ENCODE results near the gene CUX1.
"Not testable (repeated sequence)": the region's sequence is repeated elsewhere in the genome, so short reads cannot be mapped to it uniquely, and the experiment has no call there.

CUX1 gene

DNA sequence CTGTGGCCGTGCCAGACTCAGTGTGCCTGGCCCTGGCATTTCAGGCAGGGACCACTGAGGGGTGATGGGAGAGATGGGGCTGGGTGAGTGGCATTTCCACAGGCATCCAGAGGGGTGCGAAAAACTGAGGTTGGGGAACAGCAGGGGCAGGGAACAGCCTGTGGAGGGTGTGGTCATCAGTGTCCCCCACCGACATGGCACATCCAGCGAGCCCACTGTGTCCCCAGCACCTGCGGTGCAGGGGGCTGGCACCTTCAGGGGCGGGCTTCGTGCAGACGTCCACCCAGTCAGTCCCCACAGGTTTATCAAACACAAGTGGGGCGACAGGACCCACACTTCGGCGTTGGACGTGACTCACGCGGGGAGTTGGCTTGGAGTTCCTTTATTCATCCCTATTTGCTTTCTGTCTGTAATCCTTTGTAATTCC, 14.8 kb downstream of the CUX1 start:
- no peaks in the 10 kb centered on the region for H3K9me3 ChIP-seq
- TF ChIP-seq, protein P1, sequence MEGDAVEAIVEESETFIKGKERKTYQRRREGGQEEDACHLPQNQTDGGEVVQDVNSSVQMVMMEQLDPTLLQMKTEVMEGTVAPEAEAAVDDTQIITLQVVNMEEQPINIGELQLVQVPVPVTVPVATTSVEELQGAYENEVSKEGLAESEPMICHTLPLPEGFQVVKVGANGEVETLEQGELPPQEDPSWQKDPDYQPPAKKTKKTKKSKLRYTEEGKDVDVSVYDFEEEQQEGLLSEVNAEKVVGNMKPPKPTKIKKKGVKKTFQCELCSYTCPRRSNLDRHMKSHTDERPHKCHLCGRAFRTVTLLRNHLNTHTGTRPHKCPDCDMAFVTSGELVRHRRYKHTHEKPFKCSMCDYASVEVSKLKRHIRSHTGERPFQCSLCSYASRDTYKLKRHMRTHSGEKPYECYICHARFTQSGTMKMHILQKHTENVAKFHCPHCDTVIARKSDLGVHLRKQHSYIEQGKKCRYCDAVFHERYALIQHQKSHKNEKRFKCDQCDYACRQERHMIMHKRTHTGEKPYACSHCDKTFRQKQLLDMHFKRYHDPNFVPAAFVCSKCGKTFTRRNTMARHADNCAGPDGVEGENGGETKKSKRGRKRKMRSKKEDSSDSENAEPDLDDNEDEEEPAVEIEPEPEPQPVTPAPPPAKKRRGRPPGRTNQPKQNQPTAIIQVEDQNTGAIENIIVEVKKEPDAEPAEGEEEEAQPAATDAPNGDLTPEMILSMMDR (IDR thresholded peaks at IDR 0.05): no peak
- H3K4me1 ChIP-seq (ENCODE audit: control insufficient read depth in 1 of 2, insufficient read depth in 1 of 2, low read depth in 1 of 2, low read length in 1 of 2): no peaks in the 10 kb centered on the region
- H3K27me3 ChIP-seq: no peaks in the 10 kb centered on the region
- peaks cover 15% of the 10 kb centered on the region for H3K36me3 ChIP-seq
- no peak overlapping the region for H3K27ac ChIP-seq
- H3K4me3 ChIP-seq (ENCODE audit: low read depth in 1 of 2, low read length in 1 of 2): no peak overlapping the region

DNA sequence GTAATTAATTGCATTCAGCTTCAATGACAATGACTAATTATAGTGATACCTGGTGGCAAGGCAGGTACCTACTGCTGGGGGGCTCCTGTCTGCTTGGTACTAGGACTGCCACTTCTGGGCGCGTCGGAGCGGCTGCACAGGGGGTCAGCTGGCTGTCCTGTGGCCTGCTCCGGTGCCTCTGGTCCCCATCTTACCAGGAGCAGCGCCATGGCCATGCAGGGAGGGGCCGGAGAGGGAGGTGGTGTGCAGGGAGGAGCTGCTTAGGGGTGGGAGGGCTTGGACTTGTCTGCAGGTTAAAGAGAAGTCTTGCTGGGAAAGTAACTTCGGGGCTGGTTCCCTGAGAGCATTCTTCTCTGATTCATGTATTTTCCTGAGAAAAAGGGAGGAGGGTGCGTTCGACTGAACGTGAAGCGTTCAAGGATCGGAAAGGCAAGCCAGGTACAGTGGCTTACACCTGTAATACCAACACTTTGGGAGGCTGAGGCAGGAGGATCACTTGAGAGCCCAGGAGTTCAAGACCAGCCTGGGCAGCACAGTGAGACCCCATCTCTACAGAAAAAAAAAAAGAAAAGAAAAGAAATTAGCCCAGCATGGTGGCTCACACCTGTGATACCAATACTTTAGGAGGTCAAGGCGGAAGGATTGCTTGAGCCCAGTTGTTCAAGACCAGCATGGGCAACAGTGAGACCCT, 15.4 kb downstream of the CUX1 start:
- Histone ChIP-seq H3K4me1 (ENCODE audit: control insufficient read depth in 1 of 2, insufficient read depth in 1 of 2, low read depth in 1 of 2, low read length in 1 of 2) (no peaks in the 10 kb centered on the region), H3K27ac (no peak overlapping the region), H3K9me3 (no peaks in the 10 kb centered on the region), H3K36me3 (peaks cover 15% of the 10 kb centered on the region), H3K27me3 (no peaks in the 10 kb centered on the region), H3K4me3 (ENCODE audit: low read depth in 1 of 2, low read length in 1 of 2) (no peak overlapping the region)
- TF ChIP-seq, protein P1 (IDR thresholded peaks at IDR 0.05): no peak

DNA sequence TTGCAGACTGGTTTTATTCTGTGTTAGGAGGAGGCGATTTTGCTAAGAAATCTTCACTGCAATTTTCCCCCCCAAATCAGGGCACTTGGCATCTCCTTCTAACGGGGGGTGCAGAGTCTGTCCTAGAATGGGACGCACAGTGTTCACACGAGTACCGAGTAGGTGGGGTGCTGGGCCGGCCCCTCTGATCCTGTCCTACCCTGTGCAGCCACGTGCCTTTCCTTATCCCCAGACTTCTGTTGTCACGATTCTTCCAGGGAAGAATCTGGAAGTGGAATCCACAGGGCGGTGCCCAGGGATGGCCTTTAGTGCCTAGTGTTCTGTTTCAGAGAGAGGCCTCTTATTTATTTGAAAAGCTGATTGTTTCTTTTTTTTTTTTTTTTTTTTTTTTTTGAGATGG, 16.4 kb downstream of the CUX1 start:
- Histone ChIP-seq H3K4me1 (ENCODE audit: control insufficient read depth in 1 of 2, insufficient read depth in 1 of 2, low read depth in 1 of 2, low read length in 1 of 2) (no peaks in the 10 kb centered on the region), H3K4me3 (ENCODE audit: low read depth in 1 of 2, low read length in 1 of 2) (no peak overlapping the region), H3K9me3 (no peaks in the 10 kb centered on the region), H3K27ac (no peak overlapping the region), H3K36me3 (peaks cover 6% of the 10 kb centered on the region), H3K27me3 (no peaks in the 10 kb centered on the region)
- TF ChIP-seq, protein P1 (IDR thresholded peaks at IDR 0.05): no peak

DNA sequence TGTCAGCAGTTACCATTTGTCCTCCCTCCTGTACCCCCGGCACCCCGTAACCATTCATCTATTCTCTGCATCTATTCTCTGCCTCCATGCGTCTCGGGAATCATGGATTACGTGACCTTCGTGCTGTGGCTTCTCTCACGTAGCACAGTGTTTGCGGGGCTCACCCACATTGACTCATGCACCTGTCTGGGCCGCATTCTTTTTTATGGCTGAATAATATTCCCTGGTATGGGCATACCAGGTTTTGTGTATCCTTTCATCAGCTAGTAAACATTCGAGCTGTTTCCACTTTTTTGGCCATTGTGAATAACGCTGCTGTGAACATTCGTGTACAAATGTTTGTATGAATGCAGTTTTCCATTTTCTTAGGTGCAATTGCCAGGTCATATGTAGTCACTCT, 17.7 kb downstream of the CUX1 start:
- Histone ChIP-seq H3K9me3 (no peaks in the 10 kb centered on the region), H3K27me3 (no peaks in the 10 kb centered on the region), H3K36me3 (peaks cover 5% of the 10 kb centered on the region), H3K27ac (no peak overlapping the region), H3K4me3 (ENCODE audit: low read depth in 1 of 2, low read length in 1 of 2) (no peak overlapping the region), H3K4me1 (ENCODE audit: control insufficient read depth in 1 of 2, insufficient read depth in 1 of 2, low read depth in 1 of 2, low read length in 1 of 2) (no peaks in the 10 kb centered on the region)
- TF ChIP-seq, protein P1 (IDR thresholded peaks at IDR 0.05): no peak

DNA sequence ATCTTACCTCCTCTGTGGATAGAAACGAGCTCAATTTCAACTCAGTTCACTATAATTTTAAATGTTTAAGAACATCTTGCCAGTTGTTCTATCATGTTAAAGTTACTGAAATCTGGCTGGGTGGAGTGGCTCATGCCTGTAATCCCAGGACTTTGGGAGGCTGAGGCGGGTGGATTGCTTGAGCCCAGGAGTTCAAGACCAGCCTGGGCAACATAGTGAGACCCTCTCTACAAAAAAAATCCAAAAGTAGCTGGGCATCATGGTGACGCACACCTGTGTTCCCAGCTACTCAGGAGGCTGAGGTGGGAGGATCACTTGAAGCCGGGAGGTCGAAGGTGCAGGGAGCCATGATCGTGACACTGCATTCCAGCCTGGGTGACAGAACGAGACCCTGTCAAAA, 20.0 kb downstream of the CUX1 start:
- not testable (repeated sequence) for H3K4me3 ChIP-seq (ENCODE audit: low read depth in 1 of 2, low read length in 1 of 2); H3K9me3 ChIP-seq; H3K27ac ChIP-seq; H3K4me1 ChIP-seq (ENCODE audit: control insufficient read depth in 1 of 2, insufficient read depth in 1 of 2, low read depth in 1 of 2, low read length in 1 of 2); H3K27me3 ChIP-seq; H3K36me3 ChIP-seq

DNA sequence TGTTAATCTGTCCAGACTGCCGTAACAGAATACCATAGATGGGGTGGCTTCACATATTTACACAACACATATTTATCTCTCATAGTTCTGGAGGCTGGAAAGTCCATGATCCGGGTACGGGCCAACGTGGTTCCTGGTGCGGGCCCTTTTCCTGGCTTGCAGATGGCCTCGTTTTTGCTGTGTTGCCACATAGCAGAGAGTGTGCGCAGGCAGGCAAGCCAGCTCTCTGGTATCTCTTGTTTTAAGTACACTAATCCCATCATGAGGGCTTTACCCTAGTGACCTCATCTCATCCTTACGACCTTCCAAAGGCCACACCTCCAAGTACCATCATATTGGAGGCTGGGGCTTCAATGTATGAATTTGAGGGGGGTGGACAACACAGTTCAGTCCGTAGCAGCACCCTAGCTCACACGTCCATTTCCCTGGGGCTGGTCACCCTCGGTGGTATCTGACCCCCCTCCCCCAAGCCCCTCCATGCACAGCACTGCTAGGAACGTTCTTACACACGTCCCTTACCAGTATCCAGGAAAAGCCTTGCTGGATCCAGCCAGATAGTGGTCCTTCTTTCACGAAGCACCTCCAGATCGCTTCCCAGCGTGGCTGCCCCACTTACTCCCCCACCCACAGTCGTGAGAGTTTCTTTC, 21.5 kb downstream of the CUX1 start:
- Histone ChIP-seq H3K4me3 (ENCODE audit: low read depth in 1 of 2, low read length in 1 of 2) (no peak overlapping the region), H3K27me3 (no peaks in the 10 kb centered on the region), H3K36me3 (no peaks in the 10 kb centered on the region), H3K9me3 (no peaks in the 10 kb centered on the region), H3K27ac (no peak overlapping the region), H3K4me1 (ENCODE audit: control insufficient read depth in 1 of 2, insufficient read depth in 1 of 2, low read depth in 1 of 2, low read length in 1 of 2) (no peaks in the 10 kb centered on the region)
- TF ChIP-seq, protein P1 (IDR thresholded peaks at IDR 0.05): no peak

All from neutrophil (primary cell).